K562 (cell line): ENCODE results near the gene ACTR3C.

Experiments used
- MYNN ChIP-seq, 2 experiments: sonication (generic); formaldehyde crosslinking in 1 of 2; IDR thresholded peaks; 2 replicates each; pipeline versions ENCODE4 v1.5.0 to v1.6.1; 2016 to 2020; ENCODE audit warnings: antibody characterized with exemption in 1 of 2, missing genetic modification reagents in 1 of 2
- ZEB2 ChIP-seq: fragments of 450-650 bp; IDR thresholded peaks from 2 replicates; pipeline ENCODE4 v1.6.1; 2016
- TF ChIP-seq, protein P1 (sequence below): sonication (generic); formaldehyde crosslinking; IDR thresholded peaks from 2 replicates; pipeline ENCODE4 v1.8.0; 2022; ENCODE audit warnings: mild to moderate bottlenecking, missing genetic modification reagents

GRCh38 chr7:150311146-150311545 is 12.2 kb downstream of the ACTR3C start:
- TF ChIP-seq MYNN (IDR thresholded peaks at IDR 0.05) (no peak), MYNN (CRISPR knock-in tag; IDR thresholded peaks at IDR 0.05) (no peak), ZEB2 (no peak)
- TF ChIP-seq, protein P1, sequence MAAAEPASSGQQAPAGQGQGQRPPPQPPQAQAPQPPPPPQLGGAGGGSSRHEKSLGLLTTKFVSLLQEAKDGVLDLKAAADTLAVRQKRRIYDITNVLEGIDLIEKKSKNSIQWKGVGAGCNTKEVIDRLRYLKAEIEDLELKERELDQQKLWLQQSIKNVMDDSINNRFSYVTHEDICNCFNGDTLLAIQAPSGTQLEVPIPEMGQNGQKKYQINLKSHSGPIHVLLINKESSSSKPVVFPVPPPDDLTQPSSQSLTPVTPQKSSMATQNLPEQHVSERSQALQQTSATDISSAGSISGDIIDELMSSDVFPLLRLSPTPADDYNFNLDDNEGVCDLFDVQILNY (CRISPR knock-in tag), result no peak
